A549 (cell line): ENCODE results near the gene ARHGAP28. TPM values are rescaled to one million over a fixed set of nuclear protein-coding genes. Genes with fewer than 3 reads are reported as not detected.

Experiments
- ATAC-seq, 2 experiments: fragments of 200-7000 bp in 1 of 2; fragments of >200 bp in 1 of 2; cut with Nextera tagmentation in 1 of 2; cut with Tn5 transposase in 1 of 2; 3 replicates each; pipeline versions ENCODE4 v1.8.0 to v1.9.1; 2018 to 2020; ENCODE audit warnings: mild to moderate bottlenecking in 1 of 2, moderate library complexity in 1 of 2
- CTCF ChIA-PET: fragments of 300-600 bp; sonication (Branson Sonifier 250); formaldehyde crosslinking; extraction: SDS; loops from one replicate; lab custom pipeline; 2021; ENCODE audit warnings: antibody characterized with exemption, inconsistent platforms; lab: Yijun Ruan, JAX
- POLR2A ChIA-PET: fragments of 350-600 bp; formaldehyde crosslinking; extraction: SDS; loops from one replicate; lab custom pipeline; 2021; ENCODE audit warnings: antibody characterized with exemption, inconsistent platforms; lab: Yijun Ruan, JAX
- DNase-seq, 2 experiments: peaks; one replicate each; pipeline versions ENCODE4 v3.0.0 to v3.0.0-alpha.2; 2011 to 2016; ENCODE audit warnings: low read depth in 1 of 2, low spot score in 1 of 2
- FAIRE-seq: peaks from 2 replicates; lab custom pipeline; 2011; peaks lifted over from hg19 to GRCh38; lab: Jason Lieb, UNC
- H3K27ac ChIP-seq, 2 experiments: fragments of >200 bp; sonication (Bioruptor Twin); formaldehyde crosslinking; 3 replicates each; pipeline ENCODE4 v1.5.1; 2016 to 2017
- H3K4me1 ChIP-seq: fragments of >200 bp; sonication (Bioruptor Twin); formaldehyde crosslinking; 3 replicates; pipeline ENCODE4 v1.6.1; 2016
- H3K4me2 ChIP-seq: fragments of >200 bp; sonication (Bioruptor Twin); formaldehyde crosslinking; 3 replicates; pipeline ENCODE4 v1.6.1; 2016
- H3K4me3 ChIP-seq: fragments of >200 bp; sonication (Bioruptor Twin); formaldehyde crosslinking; 3 replicates; pipeline ENCODE4 v1.5.1; 2016
- H3K9me3 ChIP-seq: fragments of >200 bp; sonication (Bioruptor Twin); formaldehyde crosslinking; 3 replicates; pipeline ENCODE4 v1.6.1; 2016
- EP300 ChIP-seq, 2 experiments: fragments of >200 bp; sonication (Bioruptor Twin); formaldehyde crosslinking; IDR thresholded peaks; 2 replicates in 1 of 2; 3 replicates in 1 of 2; pipeline ENCODE4 v1.6.1; 2016 to 2017
- ESRRA ChIP-seq: fragments of 150-350 bp; IDR thresholded peaks from 2 replicates; pipeline ENCODE4 v1.6.1; 2014; ENCODE audit warnings: mild to moderate bottlenecking, low read length, borderline replicate concordance
- HOXA7 ChIP-seq: fragments of 250-450 bp; sonication (Bioruptor Pico); IDR thresholded peaks from 2 replicates; pipeline ENCODE4 v1.5.0; 2020; ENCODE audit warnings: mild to moderate bottlenecking, moderate library complexity
- HOXB13 ChIP-seq: fragments of 250-450 bp; sonication (Bioruptor Pico); IDR thresholded peaks from 2 replicates; pipeline ENCODE4 v1.5.0; 2020; ENCODE audit warnings: low read depth, mild to moderate bottlenecking, moderate library complexity
- JUNB ChIP-seq: fragments of >200 bp; sonication (Bioruptor Twin); formaldehyde crosslinking; IDR thresholded peaks from 2 replicates; pipeline ENCODE4 v1.6.1; 2016
- KDM1A ChIP-seq: fragments of 200-600 bp; sonication (generic); IDR thresholded peaks from 2 replicates; pipeline ENCODE4 v1.6.1; 2016; ENCODE audit warnings: low read depth, mild to moderate bottlenecking
- MAFK ChIP-seq: fragments of 450-650 bp; IDR thresholded peaks from 2 replicates; pipeline ENCODE4 v1.6.1; 2014; ENCODE audit not compliant: partially characterized antibody
- MAZ ChIP-seq: fragments of 150-350 bp; IDR thresholded peaks from 2 replicates; pipeline ENCODE4 v1.6.1; 2014; ENCODE audit warnings: antibody characterized with exemption, low read depth, low read length, borderline replicate concordance
- NR3C1 ChIP-seq: fragments of >200 bp; sonication (Bioruptor Twin); formaldehyde crosslinking; IDR thresholded peaks from 3 replicates; pipeline ENCODE4 v1.6.1; 2017
- PHF8 ChIP-seq: fragments of 200-600 bp; sonication (generic); IDR thresholded peaks from 2 replicates; pipeline ENCODE4 v1.6.1; 2016; ENCODE audit warnings: low read depth, mild to moderate bottlenecking, antibody characterized with exemption, moderate library complexity, borderline replicate concordance
- RARB ChIP-seq: fragments of 250-450 bp; sonication (Bioruptor Pico); IDR thresholded peaks from 2 replicates; pipeline ENCODE4 v1.8.0; 2021; ENCODE audit warnings: mild to moderate bottlenecking, moderate library complexity
- ZNF302 ChIP-seq: fragments of 250-450 bp; sonication (Bioruptor Pico); IDR thresholded peaks from 2 replicates; pipeline ENCODE4 v1.9.0; 2021; ENCODE audit warnings: inconsistent platforms, mild to moderate bottlenecking, moderate library complexity
- ZSCAN20 ChIP-seq: fragments of 250-450 bp; sonication (Bioruptor Pico); IDR thresholded peaks from 2 replicates; pipeline ENCODE4 v1.8.0; 2022; ENCODE audit warnings: mild to moderate bottlenecking, moderate library complexity
- WGBS: methylation state at CpG from one replicate; pipeline ENCODE4 v1.1.6; 2017; ENCODE audit errors: missing lambda C conversion rate; 5-methylcytosine and 5-hydroxymethylcytosine counted together
- polyA plus RNA-seq, 4 experiments: library from polyadenylated mRNA; depleted of rRNA in 3 of 4; stranded (reverse); fragments of >200 nt; fragmentation: RNase III in 1 of 4; extraction: RNeasy Plus Mini Kit Qiagen cat#74134 plus additional on column Dnase treatment in 1 of 4; gene quantifications; 2 replicates in 3 of 4; 3 replicates in 1 of 4; pipeline ENCODE4 v1.2.3, GENCODE V29; 2011 to 2017
- TF ChIP-seq, protein P1 (sequence below): fragments of 250-450 bp; sonication (Bioruptor Pico); IDR thresholded peaks from 2 replicates; pipeline ENCODE4 v1.5.0; 2020; ENCODE audit warnings: low read depth, mild to moderate bottlenecking, moderate library complexity
- TF ChIP-seq, protein P2 (sequence below): fragments of >200 bp; sonication (Bioruptor Twin); formaldehyde crosslinking; IDR thresholded peaks from 3 replicates; pipeline ENCODE4 v1.6.1; 2016
- TF ChIP-seq, protein P3 (sequence below): fragments of >200 bp; sonication (Bioruptor Twin); formaldehyde crosslinking; IDR thresholded peaks from 2 replicates; pipeline ENCODE4 v1.6.1; 2016
- TF ChIP-seq, protein P4 (sequence below): IDR thresholded peaks from 2 replicates; pipeline ENCODE4 v1.6.1; 2012

ARHGAP28 gene
- polyA plus RNA-seq, 2 of the 4 experiments (the other 2 are of a cell fraction), result 0.13 to 0.17 TPM

DNA sequence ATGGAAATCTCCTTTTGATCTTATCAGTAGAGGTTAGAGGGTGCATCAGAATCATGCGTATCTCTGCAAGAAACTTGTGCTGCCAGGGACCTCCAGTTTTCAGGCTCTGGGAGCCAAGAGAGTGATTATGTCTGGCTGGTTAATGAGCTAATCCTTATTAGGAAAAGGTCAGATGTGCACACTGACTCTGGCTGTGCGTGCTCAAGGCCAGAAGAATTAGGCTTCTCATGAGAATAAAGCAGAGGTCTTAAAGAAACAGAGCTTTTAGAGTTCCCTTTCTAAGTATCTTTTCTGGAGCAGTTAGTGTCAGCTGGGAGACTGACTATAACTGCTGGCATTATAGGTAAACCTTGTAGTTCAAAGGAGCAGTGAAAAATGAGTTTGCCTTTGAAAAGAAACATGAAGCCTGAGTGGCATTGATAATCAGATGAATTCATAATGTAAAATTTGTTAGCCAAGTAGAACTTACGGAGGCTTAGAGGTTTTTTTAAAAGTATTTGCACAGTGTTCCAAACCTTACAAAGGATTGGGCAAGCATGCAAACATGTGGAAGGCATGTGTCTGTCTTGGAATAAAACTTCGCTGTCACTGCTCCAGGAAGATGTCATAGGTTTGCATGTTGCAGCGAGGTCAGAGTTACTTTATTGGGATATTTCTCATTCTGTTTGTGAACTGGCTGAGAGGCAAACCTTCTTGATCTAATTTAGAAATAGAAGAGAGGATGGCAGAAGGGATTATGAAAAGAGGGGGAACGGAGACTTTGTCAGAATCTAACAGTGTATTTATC lies 151.7 kb downstream of the ARHGAP28 start:
- 24% methylated on average over 6 of the region's 6 CpGs for WGBS
- DNase-seq, result no peak
- Histone ChIP-seq H3K27ac (no peak overlapping the region), H3K4me2 (no peak overlapping the region), H3K4me1 (no peaks in the 10 kb centered on the region), H3K9me3 (no peaks in the 10 kb centered on the region; the same call in 2 of the 3 replicates), H3K4me3 (no peak overlapping the region)
- ATAC-seq, result no peak
- FAIRE-seq, result no peak
- POLR2A ChIA-PET, result no interaction called here
- TF ChIP-seq NR3C1, result no peak
- TF ChIP-seq, protein P1, sequence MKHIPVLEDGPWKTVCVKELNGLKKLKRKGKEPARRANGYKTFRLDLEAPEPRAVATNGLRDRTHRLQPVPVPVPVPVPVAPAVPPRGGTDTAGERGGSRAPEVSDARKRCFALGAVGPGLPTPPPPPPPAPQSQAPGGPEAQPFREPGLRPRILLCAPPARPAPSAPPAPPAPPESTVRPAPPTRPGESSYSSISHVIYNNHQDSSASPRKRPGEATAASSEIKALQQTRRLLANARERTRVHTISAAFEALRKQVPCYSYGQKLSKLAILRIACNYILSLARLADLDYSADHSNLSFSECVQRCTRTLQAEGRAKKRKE (CRISPR knock-in tag), result no peak
- CTCF ChIA-PET, result no interaction called here

DNA sequence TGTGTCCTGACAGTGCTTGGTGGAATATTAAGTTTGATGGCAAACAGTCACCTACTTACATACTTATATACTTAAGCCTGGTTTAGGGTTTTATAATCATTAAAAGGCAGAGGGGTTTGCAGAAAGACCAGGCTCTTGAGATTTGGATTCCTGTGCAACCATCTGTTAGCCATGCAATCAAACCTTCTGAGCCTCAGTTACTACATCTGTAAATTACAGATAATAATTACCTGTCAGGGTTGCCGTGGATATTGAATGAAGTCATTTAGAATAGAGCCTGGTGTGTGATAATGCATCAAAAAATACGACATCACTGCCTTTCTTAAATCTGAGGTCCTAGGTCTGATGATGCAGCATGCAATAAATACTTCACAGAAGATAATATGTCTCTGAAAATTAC lies 152.9 kb downstream of the ARHGAP28 start:
- no peak for TF ChIP-seq RARB
- TF ChIP-seq, protein P2, sequence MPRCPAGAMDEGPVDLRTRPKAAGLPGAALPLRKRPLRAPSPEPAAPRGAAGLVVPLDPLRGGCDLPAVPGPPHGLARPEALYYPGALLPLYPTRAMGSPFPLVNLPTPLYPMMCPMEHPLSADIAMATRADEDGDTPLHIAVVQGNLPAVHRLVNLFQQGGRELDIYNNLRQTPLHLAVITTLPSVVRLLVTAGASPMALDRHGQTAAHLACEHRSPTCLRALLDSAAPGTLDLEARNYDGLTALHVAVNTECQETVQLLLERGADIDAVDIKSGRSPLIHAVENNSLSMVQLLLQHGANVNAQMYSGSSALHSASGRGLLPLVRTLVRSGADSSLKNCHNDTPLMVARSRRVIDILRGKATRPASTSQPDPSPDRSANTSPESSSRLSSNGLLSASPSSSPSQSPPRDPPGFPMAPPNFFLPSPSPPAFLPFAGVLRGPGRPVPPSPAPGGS, result no peak
- no peak for TF ChIP-seq JUNB
- no peak for TF ChIP-seq HOXB13 (CRISPR knock-in tag)
- no peak for TF ChIP-seq HOXA7 (CRISPR knock-in tag)
- TF ChIP-seq KDM1A, result no peak
- TF ChIP-seq MAZ, result no peak
- no peak for TF ChIP-seq MAFK
- no peak for TF ChIP-seq ZNF302 (CRISPR knock-in tag)
- TF ChIP-seq ESRRA, result no peak
- TF ChIP-seq, protein P3, sequence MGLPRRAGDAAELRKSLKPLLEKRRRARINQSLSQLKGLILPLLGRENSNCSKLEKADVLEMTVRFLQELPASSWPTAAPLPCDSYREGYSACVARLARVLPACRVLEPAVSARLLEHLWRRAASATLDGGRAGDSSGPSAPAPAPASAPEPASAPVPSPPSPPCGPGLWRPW, result no peak
- TF ChIP-seq PHF8, result no peak
- TF ChIP-seq, protein P4, sequence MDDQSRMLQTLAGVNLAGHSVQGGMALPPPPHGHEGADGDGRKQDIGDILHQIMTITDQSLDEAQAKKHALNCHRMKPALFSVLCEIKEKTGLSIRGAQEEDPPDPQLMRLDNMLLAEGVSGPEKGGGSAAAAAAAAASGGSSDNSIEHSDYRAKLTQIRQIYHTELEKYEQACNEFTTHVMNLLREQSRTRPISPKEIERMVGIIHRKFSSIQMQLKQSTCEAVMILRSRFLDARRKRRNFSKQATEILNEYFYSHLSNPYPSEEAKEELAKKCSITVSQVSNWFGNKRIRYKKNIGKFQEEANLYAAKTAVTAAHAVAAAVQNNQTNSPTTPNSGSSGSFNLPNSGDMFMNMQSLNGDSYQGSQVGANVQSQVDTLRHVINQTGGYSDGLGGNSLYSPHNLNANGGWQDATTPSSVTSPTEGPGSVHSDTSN, result no peak
- TF ChIP-seq EP300 (IDR thresholded peaks at IDR 0.05), result no peak
- no peak for TF ChIP-seq ZSCAN20
- no peak for DNase-seq
- no peak overlapping the region for H3K4me3 ChIP-seq
- no peaks in the 10 kb centered on the region for H3K4me1 ChIP-seq
- no peak overlapping the region for H3K27ac ChIP-seq
- no peaks in the 10 kb centered on the region; the same call in 2 of the 3 replicates for H3K9me3 ChIP-seq
- ChIA-PET CTCF (no interaction called here), POLR2A (no interaction called here)
- ATAC-seq, result no peak
- no peak for FAIRE-seq
- H3K4me2 ChIP-seq, result no peak overlapping the region
- WGBS, result 8% methylated on average over 2 of the region's 2 CpGs

DNA sequence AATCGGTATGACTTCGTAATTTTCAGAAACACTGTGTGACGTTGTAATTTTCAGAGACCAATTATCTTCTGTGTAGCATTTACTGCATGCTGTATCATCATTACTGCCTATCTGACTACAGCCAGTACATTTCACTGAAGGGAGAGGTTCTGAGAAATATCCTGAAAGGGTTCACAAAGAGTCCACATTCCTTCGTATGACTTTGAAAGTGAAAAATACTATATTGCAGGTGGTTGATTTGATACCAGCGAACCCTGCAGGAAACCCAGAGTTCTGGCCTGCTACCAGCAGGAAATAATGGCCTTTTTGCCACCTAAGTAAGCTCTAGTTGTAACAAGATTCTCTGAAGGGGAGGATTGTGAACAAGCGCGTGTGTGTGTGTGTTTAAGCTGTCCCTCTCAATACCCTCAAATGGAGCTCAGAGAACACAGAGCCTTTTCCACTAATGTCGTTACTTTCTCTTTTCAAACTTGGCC lies 155.5 kb downstream of the ARHGAP28 start:
- Histone ChIP-seq H3K4me3 (no peak overlapping the region), H3K27ac (no peak overlapping the region), H3K4me2 (no peak overlapping the region), H3K4me1 (no peaks in the 10 kb centered on the region), H3K9me3 (no peaks in the 10 kb centered on the region; the same call in 2 of the 3 replicates)
- TF ChIP-seq HOXB13 (CRISPR knock-in tag) (no peak), MAFK (no peak), PHF8 (no peak)
- TF ChIP-seq, protein P3, result no peak
- POLR2A ChIA-PET, result no interaction called here
- ATAC-seq, result no peak
- CTCF ChIA-PET, result interaction anchor here (0.6 to 4.9 kb wide), 14 partner anchors 10 to 1812 kb away, joined by 3 to 39 read pairs (median 4); no protein-coding TSS in a partner anchor
- DNase-seq, result no peak
- FAIRE-seq, result no peak
- WGBS, result 45% methylated on average over 8 of the region's 8 CpGs
